HepG2 (cell line): Measurements from ENCODE around the gene NELFCD. TPM values are rescaled to one million over a fixed set of nuclear protein-coding genes. Genes with fewer than 3 reads are reported as not detected.

ENCODE experiments used
- ATF4 ChIP-seq, 2 experiments: fragments of 450-650 bp in 1 of 2; sonication (generic) in 1 of 2; formaldehyde crosslinking; IDR thresholded peaks; 2 replicates each; pipeline versions ENCODE4 v1.5.0 to v1.8.0; 2020 to 2022; ENCODE audit warnings: mild to moderate bottlenecking in 1 of 2, missing genetic modification reagents in 1 of 2
- CC2D1A ChIP-seq: sonication (generic); formaldehyde crosslinking; IDR thresholded peaks from 2 replicates; pipeline ENCODE4 v1.8.1; 2023; ENCODE audit warnings: mild to moderate bottlenecking, missing genetic modification reagents
- CHCHD3 ChIP-seq: sonication (generic); formaldehyde crosslinking; IDR thresholded peaks from 2 replicates; pipeline ENCODE4 v1.8.0; 2022; ENCODE audit warnings: mild to moderate bottlenecking, missing genetic modification reagents, moderate library complexity
- ELF4 ChIP-seq: sonication (generic); formaldehyde crosslinking; IDR thresholded peaks from 2 replicates; pipeline ENCODE4 v1.5.0; 2020; ENCODE audit warnings: missing genetic modification reagents, mild to moderate bottlenecking, moderate library complexity, borderline replicate concordance
- GABPB1 ChIP-seq: IDR thresholded peaks from 2 replicates; pipeline ENCODE4 v1.6.1; 2016; ENCODE audit warnings: mild to moderate bottlenecking, missing genetic modification reagents, moderate library complexity, missing compliant biosample characterization
- HCFC1 ChIP-seq: fragments of 150-350 bp; IDR thresholded peaks from 2 replicates; pipeline ENCODE4 v1.6.1; 2014; ENCODE audit warnings: low read depth, low read length
- MEF2D ChIP-seq: sonication (generic); formaldehyde crosslinking; IDR thresholded peaks from 2 replicates; pipeline ENCODE4 v1.5.1; 2020; ENCODE audit warnings: mild to moderate bottlenecking, missing genetic modification reagents
- PHF21A ChIP-seq: sonication (generic); formaldehyde crosslinking; IDR thresholded peaks from 2 replicates; pipeline ENCODE4 v1.5.0; 2020; ENCODE audit warnings: mild to moderate bottlenecking, missing genetic modification reagents
- POGK ChIP-seq: sonication (generic); formaldehyde crosslinking; conservative IDR thresholded peaks from 2 replicates; pipeline ENCODE4 v1.8.0; 2022; ENCODE audit warnings: mild to moderate bottlenecking, moderate library complexity, missing genetic modification reagents
- RFX3 ChIP-seq: IDR thresholded peaks from 2 replicates; pipeline ENCODE4 v1.6.1; 2016; ENCODE audit warnings: missing biosample characterization, missing genetic modification reagents
- RXRB ChIP-seq: IDR thresholded peaks from 2 replicates; pipeline ENCODE4 v1.6.1; 2016; ENCODE audit warnings: borderline replicate concordance, missing genetic modification reagents, missing compliant biosample characterization
- SMARCC2 ChIP-seq: fragments of 450-650 bp; IDR thresholded peaks from 2 replicates; pipeline ENCODE4 v1.6.1; 2017; ENCODE audit warnings: antibody characterized with exemption, mild to moderate bottlenecking
- TFAP4 ChIP-seq: sonication (generic); IDR thresholded peaks from 2 replicates; pipeline ENCODE4 v1.6.1; 2016; ENCODE audit warnings: low read depth, borderline replicate concordance
- TFDP1 ChIP-seq: IDR thresholded peaks from 2 replicates; pipeline ENCODE4 v1.6.1; 2016; ENCODE audit warnings: missing compliant biosample characterization, missing genetic modification reagents, borderline replicate concordance
- THAP8 ChIP-seq: sonication (generic); formaldehyde crosslinking; IDR thresholded peaks from 2 replicates; pipeline ENCODE4 v1.5.1; 2020; ENCODE audit warnings: missing genetic modification reagents, mild to moderate bottlenecking, borderline replicate concordance
- ZBTB1 ChIP-seq: sonication (generic); formaldehyde crosslinking; IDR thresholded peaks from 2 replicates; pipeline ENCODE4 v1.4.0; 2020; ENCODE audit warnings: missing genetic modification reagents, borderline replicate concordance
- ZNF296 ChIP-seq: sonication (generic); formaldehyde crosslinking; conservative IDR thresholded peaks from 2 replicates; pipeline ENCODE4 v1.5.0; 2020; ENCODE audit warnings: mild to moderate bottlenecking, missing genetic modification reagents
- ZNF317 ChIP-seq: sonication (generic); formaldehyde crosslinking; IDR thresholded peaks from 2 replicates; pipeline ENCODE4 v1.5.0; 2020; ENCODE audit warnings: mild to moderate bottlenecking, missing genetic modification reagents
- ZNF383 ChIP-seq: sonication (generic); formaldehyde crosslinking; IDR thresholded peaks from 2 replicates; pipeline ENCODE4 v1.4.0; 2020; ENCODE audit warnings: missing genetic modification reagents, mild to moderate bottlenecking, borderline replicate concordance
- ZNF607 ChIP-seq: sonication (generic); formaldehyde crosslinking; IDR thresholded peaks from 2 replicates; pipeline ENCODE4 v1.5.1; 2020; ENCODE audit warnings: missing genetic modification reagents, mild to moderate bottlenecking, borderline replicate concordance
- ZNF614 ChIP-seq: IDR thresholded peaks from 2 replicates; pipeline ENCODE4 v1.6.1; 2018; ENCODE audit warnings: missing biosample characterization, missing genetic modification reagents, inconsistent platforms, borderline replicate concordance
- ZNF7 ChIP-seq: IDR thresholded peaks from 2 replicates; pipeline ENCODE4 v1.6.1; 2016; ENCODE audit warnings: missing biosample characterization, missing genetic modification reagents
- ZNF83 ChIP-seq: sonication (generic); formaldehyde crosslinking; IDR thresholded peaks from 2 replicates; pipeline ENCODE4 v1.4.0; 2020; ENCODE audit warnings: missing genetic modification reagents, mild to moderate bottlenecking, borderline replicate concordance
- ZUFSP ChIP-seq: sonication (generic); formaldehyde crosslinking; IDR thresholded peaks from 2 replicates; pipeline ENCODE4 v1.9.0; 2021; ENCODE audit warnings: missing genetic modification reagents, mild to moderate bottlenecking, borderline replicate concordance
- polyA plus RNA-seq, 8 experiments: library from polyadenylated mRNA; depleted of rRNA in 3 of 8; stranded (reverse) in 7 of 8; unstranded in 1 of 8; fragments of >200 nt; fragmentation: Illumina TruSeq in 4 of 8; extraction: Trizol in 4 of 8; gene quantifications; 2 replicates each; pipeline versions ENCODE4 v1.2.1 to v1.2.3, GENCODE V29; 2011 to 2016; ENCODE audit warnings: low read depth in 4 of 8, missing spikeins in 1 of 8, mixed read lengths in 1 of 8; ENCODE audit not compliant: insufficient read depth in 1 of 8
- total RNA-seq, 5 experiments: library from RNA; depleted of rRNA; stranded (reverse); fragments of >200 nt; fragmentation: Illumina TruSeq; extraction: Trizol; gene quantifications; 2 replicates each; pipeline ENCODE4 v1.2.3, GENCODE V29; 2016; ENCODE audit warnings: low read depth in 1 of 5

Gene NELFCD
- total and polyA plus RNA-seq, 2 of the 13 experiments (the other 11 are each of a cell fraction or from before 2014, with no cell fraction given), result 159 to 203 TPM

- TF ChIP-seq THAP8 (CRISPR knock-in tag), result no peak
- no peak for TF ChIP-seq RFX3
- no peak; the same call in 1 of the 2 replicates for TF ChIP-seq GABPB1 (CRISPR knock-in tag)
- TF ChIP-seq TFAP4, result no peak
- TF ChIP-seq ZNF383 (CRISPR knock-in tag), result no peak
- no peak for TF ChIP-seq ZNF607 (CRISPR knock-in tag)
- TF ChIP-seq ZNF317 (CRISPR knock-in tag), result peak; percentile 86
- peak; percentile 29; the same call in 1 of the 2 replicates for TF ChIP-seq RXRB
- TF ChIP-seq ZNF296 (CRISPR knock-in tag), result 0 out of 2 replicates have a peak, but pooled peaks have one; percentile 42
- no peak for TF ChIP-seq SMARCC2
- TF ChIP-seq ZNF83 (CRISPR knock-in tag), result no peak
- TF ChIP-seq ZBTB1 (CRISPR knock-in tag), result no peak
- TF ChIP-seq CHCHD3, result no peak
- TF ChIP-seq HCFC1, result no peak
- TF ChIP-seq CC2D1A (CRISPR knock-in tag), result no peak
- TF ChIP-seq MEF2D (CRISPR knock-in tag), result 0 out of 2 replicates have a peak, but pooled peaks have one; percentile 52
- no peak for TF ChIP-seq PHF21A (CRISPR knock-in tag)
- no peak for TF ChIP-seq ELF4
- no peak for TF ChIP-seq TFDP1 (CRISPR knock-in tag)
- TF ChIP-seq ZNF7, result no peak
- no peak for TF ChIP-seq POGK (CRISPR knock-in tag)
- no peak for TF ChIP-seq ZNF614 (CRISPR knock-in tag)
- no peak for TF ChIP-seq ATF4 (CRISPR knock-in tag; IDR thresholded peaks at IDR 0.05)
- no peak for TF ChIP-seq ZUFSP (CRISPR knock-in tag)
These were observed 21.9 kb downstream of the NELFCD start (continued) for GRCh38 chr20:59002874-59003399.
